SK-N-SH (cell line): ENCODE results near the gene TMEM255B. TPM values are rescaled to one million over a fixed set of nuclear protein-coding genes. Genes with fewer than 3 reads are reported as not detected.

ENCODE experiments used
- CTCF ChIP-seq: fragments of 200-600 bp; sonication (generic); IDR thresholded peaks from 2 replicates; pipeline ENCODE4 v1.6.1; 2017; ENCODE audit warnings: antibody characterized with exemption, mild to moderate bottlenecking, moderate library complexity
- ELF1 ChIP-seq: IDR thresholded peaks from 2 replicates; pipeline ENCODE4 v1.4.0; 2012
- EP300 ChIP-seq, 2 experiments: IDR thresholded peaks; 2 replicates each; pipeline versions ENCODE4 v1.4.0 to v1.6.1; 2012; ENCODE audit warnings: borderline replicate concordance in 1 of 2, low read depth in 1 of 2, low read length in 1 of 2
- EZH2phosphoT487 ChIP-seq: fragments of 200-600 bp; sonication (generic); IDR thresholded peaks from 2 replicates; pipeline ENCODE4 v1.6.1; 2017; ENCODE audit warnings: low read depth, mixed run types, mild to moderate bottlenecking, antibody characterized with exemption, moderate library complexity, borderline replicate concordance
- FOSL2 ChIP-seq: IDR thresholded peaks from 2 replicates; pipeline ENCODE4 v1.4.0; 2012; ENCODE audit warnings: low read depth, mild to moderate bottlenecking, moderate library complexity, borderline replicate concordance
- FOXJ3 ChIP-seq: sonication (generic); formaldehyde crosslinking; IDR thresholded peaks from 2 replicates; pipeline ENCODE4 v1.5.1; 2020; ENCODE audit warnings: mild to moderate bottlenecking, missing genetic modification reagents
- GABPA ChIP-seq: IDR thresholded peaks from 2 replicates; pipeline ENCODE4 v1.4.0; 2012; ENCODE audit warnings: low read depth, mild to moderate bottlenecking
- JUND ChIP-seq: IDR thresholded peaks from 2 replicates; pipeline ENCODE4 v1.4.0; 2012
- MAX ChIP-seq: IDR thresholded peaks from 2 replicates; pipeline ENCODE4 v1.4.0; 2012; ENCODE audit warnings: low read depth
- MEF2A ChIP-seq: IDR thresholded peaks from 2 replicates; pipeline ENCODE4 v1.4.0; 2012; ENCODE audit warnings: low read depth, borderline replicate concordance
- MXI1 ChIP-seq: IDR thresholded peaks from 2 replicates; pipeline ENCODE4 v1.6.1; 2012; ENCODE audit warnings: mild to moderate bottlenecking, low read depth, low read length, improper control_type of control experiment
- NFIC ChIP-seq: IDR thresholded peaks from 2 replicates; pipeline ENCODE4 v1.4.0; 2012; ENCODE audit warnings: borderline replicate concordance
- NRF1 ChIP-seq: IDR thresholded peaks from 2 replicates; pipeline ENCODE4 v1.6.1; 2012; ENCODE audit warnings: low read depth, mild to moderate bottlenecking, low read length
- RAD21 ChIP-seq: IDR thresholded peaks from 2 replicates; pipeline ENCODE4 v1.6.1; 2012; ENCODE audit warnings: mild to moderate bottlenecking, low read length
- RCOR1 ChIP-seq: fragments of 150-350 bp; IDR thresholded peaks from 2 replicates; pipeline ENCODE4 v1.6.1; 2017; ENCODE audit warnings: antibody characterized with exemption, low read length
- REST ChIP-seq: IDR thresholded peaks from 2 replicates; pipeline ENCODE4 v1.6.1; 2012; ENCODE audit warnings: mild to moderate bottlenecking, low read depth, low read length, moderate library complexity
- RFX5 ChIP-seq: IDR thresholded peaks from 2 replicates; pipeline ENCODE4 v1.6.1; 2012; ENCODE audit warnings: mild to moderate bottlenecking, improper control_type of control experiment, low read length
- RXRA ChIP-seq: IDR thresholded peaks from 2 replicates; pipeline ENCODE4 v1.4.0; 2012; ENCODE audit warnings: low read depth, mild to moderate bottlenecking, borderline replicate concordance
- SIN3A ChIP-seq: IDR thresholded peaks from 2 replicates; pipeline ENCODE4 v1.6.1; 2012; ENCODE audit warnings: low read depth, mild to moderate bottlenecking, low read length, moderate library complexity, borderline replicate concordance
- TAF1 ChIP-seq: IDR thresholded peaks from 2 replicates; pipeline ENCODE4 v1.6.1; 2012; ENCODE audit warnings: low read depth, mild to moderate bottlenecking, low read length, moderate library complexity, borderline replicate concordance
- TCF12 ChIP-seq: IDR thresholded peaks from 2 replicates; pipeline ENCODE4 v1.4.0; 2012
- TEAD4 ChIP-seq: IDR thresholded peaks from 2 replicates; pipeline ENCODE4 v1.4.0; 2012; ENCODE audit warnings: mild to moderate bottlenecking, borderline replicate concordance; ENCODE audit not compliant: insufficient read depth
- USF1 ChIP-seq: IDR thresholded peaks from 2 replicates; pipeline ENCODE4 v1.4.0; 2012; ENCODE audit warnings: low read depth, borderline replicate concordance
- YY1 ChIP-seq: IDR thresholded peaks from 2 replicates; pipeline ENCODE4 v1.4.0; 2012; ENCODE audit warnings: low read depth, mild to moderate bottlenecking
- polyA plus RNA-seq, 3 experiments: library from polyadenylated mRNA; depleted of rRNA; stranded (reverse); fragments of >200 nt; gene quantifications; 2 replicates each; pipeline ENCODE4 v1.2.3, GENCODE V29; 2012

TMEM255B gene
- polyA plus RNA-seq, 1 of the 3 experiments (the other 2 are of a cell fraction): 14.8 TPM

GRCh38 chr13:113820813-113821651 is 62.0 kb downstream of the TMEM255B start (continued):
- TF ChIP-seq EP300 (IDR thresholded peaks at IDR 0.05; ENCODE audit: borderline replicate concordance in 1 of 2, low read depth in 1 of 2, low read length in 1 of 2) (peak; percentile 54 to 89; a peak in 3 of 4 replicates), RFX5 (no peak), MXI1 (peak; percentile 91), YY1 (no peak; the same call in 1 of the 2 replicates), REST (no peak), NRF1 (no peak), USF1 (peak; percentile 72), JUND (peak; percentile 89), RAD21 (peak; percentile 54), TCF12 (peak; percentile 88), TEAD4 (peak; percentile 72), TAF1 (no peak), RCOR1 (no peak), CTCF (peak; percentile 21), RXRA (peak; percentile 84; the same call in 1 of the 2 replicates), MAX (peak; percentile 96), NFIC (peak; percentile 92), GABPA (no peak), FOSL2 (peak; percentile 89; the same call in 1 of the 2 replicates), FOXJ3 (CRISPR knock-in tag) (no peak), EZH2phosphoT487 (no peak), ELF1 (no peak), MEF2A (no peak), SIN3A (no peak; the same call in 1 of the 2 replicates)
